Effector memory CD4-positive, alpha-beta T cell (primary cell): ENCODE measurements around the gene S100A14.

Source experiments
- DNase-seq, 3 donors: peaks; one replicate each; pipeline ENCODE4 v3.0.0-alpha.2; 2020
- H3K27ac ChIP-seq: 2 replicates; pipeline ENCODE4 v1.7.0; 2013; ENCODE audit warnings: mild to moderate bottlenecking, low read length, moderate library complexity; ENCODE audit not compliant: insufficient read depth, poor library complexity, severe bottlenecking
- H3K27me3 ChIP-seq: replicated peaks from 2 replicates; pipeline ENCODE4 v1.7.0; 2013; ENCODE audit warnings: mild to moderate bottlenecking, low read length; ENCODE audit not compliant: insufficient read depth, control insufficient read depth, poor library complexity, severe bottlenecking
- H3K36me3 ChIP-seq: 2 replicates; pipeline ENCODE4 v1.7.0; 2013; ENCODE audit warnings: mild to moderate bottlenecking, low read length, moderate library complexity; ENCODE audit not compliant: control insufficient read depth, insufficient read depth
- H3K4me1 ChIP-seq: 2 replicates; pipeline ENCODE4 v1.7.0; 2013; ENCODE audit warnings: low read length, mild to moderate bottlenecking; ENCODE audit not compliant: control insufficient read depth, insufficient read depth, poor library complexity, severe bottlenecking
- H3K4me3 ChIP-seq: 2 replicates; pipeline ENCODE4 v1.7.0; 2013; ENCODE audit warnings: low read length, low read depth, mild to moderate bottlenecking; ENCODE audit not compliant: insufficient read depth, poor library complexity, severe bottlenecking
- H3K9me3 ChIP-seq: 2 replicates; pipeline ENCODE4 v1.7.0; 2013; ENCODE audit warnings: mild to moderate bottlenecking, low read length, moderate library complexity; ENCODE audit not compliant: control insufficient read depth
- total RNA-seq, 3 donors: gene quantifications; one replicate each; lab custom pipeline; 2026; lab: John Stamatoyannopoulos, UW

S100A14 gene
- total RNA-seq, result 0 reads per million in 3 donors

DNA sequence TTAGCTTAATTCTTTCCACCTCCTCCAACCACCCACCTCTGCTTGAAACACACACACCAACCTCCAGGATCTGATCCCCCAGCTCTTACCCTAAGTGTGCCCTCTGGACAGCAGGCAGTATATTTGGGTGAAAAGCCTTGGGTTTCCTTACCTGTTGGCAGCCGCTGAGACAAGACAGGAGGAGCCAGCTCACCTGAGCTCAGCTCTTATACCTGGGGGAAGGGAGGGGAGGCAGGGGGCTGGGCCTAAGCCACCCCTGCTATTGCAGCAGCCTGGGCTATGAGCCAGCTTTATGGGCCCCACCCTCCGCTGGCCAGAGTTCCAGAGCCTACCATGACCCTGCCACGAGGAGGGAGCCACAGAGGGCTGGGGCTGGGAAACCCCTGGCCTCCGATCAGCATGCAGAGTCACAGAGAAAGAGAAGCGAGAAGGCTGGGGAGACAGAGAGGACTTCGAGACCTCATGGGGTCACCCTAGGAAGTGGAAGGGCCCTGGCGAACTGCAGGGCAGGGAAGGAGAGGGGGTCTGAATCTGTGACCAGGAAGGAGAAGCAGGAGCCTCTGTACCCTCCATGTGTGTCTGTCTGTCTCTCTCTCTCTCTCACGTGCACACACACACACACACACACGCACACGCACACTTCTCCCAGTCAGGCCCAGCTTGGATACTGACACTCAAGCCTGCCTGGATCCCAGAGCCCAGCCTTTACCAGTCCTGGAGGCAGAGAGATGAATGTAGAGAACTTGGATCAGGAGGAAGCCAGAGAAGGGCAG is at the start of gene S100A14:
TSS of gene S100A14 (minus strand) at position 182 of the 773 bp plus-strand sequence. CDS start 467 bp downstream, outside the sequence.
- no peak within 1 kb of the TSS for H3K27ac ChIP-seq
- no peaks in the 10 kb centered on the region for H3K36me3 ChIP-seq
- no peaks in the 10 kb centered on the region for H3K4me1 ChIP-seq
- no peaks in the 10 kb centered on the region for H3K9me3 ChIP-seq
- no peaks in the 10 kb centered on the region for H3K27me3 ChIP-seq
- no peak within 1 kb of the TSS for H3K4me3 ChIP-seq
- DNase-seq, result no peak

DNA sequence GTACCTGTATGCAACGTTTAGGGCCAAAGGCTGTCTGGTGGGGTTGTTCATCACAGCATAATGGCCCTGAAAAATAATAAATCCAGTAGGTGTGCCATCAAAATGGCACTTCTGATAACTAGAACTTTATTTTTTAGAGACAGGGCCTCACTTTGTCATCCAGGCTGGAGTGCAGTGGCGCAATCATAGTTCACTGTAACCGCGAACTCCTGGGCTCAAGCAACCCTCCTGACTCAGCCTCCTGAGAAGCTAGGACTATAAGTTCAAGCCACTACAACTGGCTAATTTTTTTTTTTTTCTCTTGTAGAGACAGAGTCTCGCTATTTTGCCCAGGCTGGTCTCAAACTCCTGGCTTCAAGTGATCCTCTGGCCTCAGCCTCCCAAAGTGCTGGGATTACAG is 47.1 kb upstream of the S100A14 start:
- peaks cover 11% of the 10 kb centered on the region for H3K4me1 ChIP-seq
- no peak overlapping the region for H3K27ac ChIP-seq
- H3K9me3 ChIP-seq, result no peaks in the 10 kb centered on the region
- H3K27me3 ChIP-seq, result no peaks in the 10 kb centered on the region
- peaks cover 72% of the 10 kb centered on the region for H3K36me3 ChIP-seq
- DNase-seq, result no peak
- H3K4me3 ChIP-seq, result no peak overlapping the region

DNA sequence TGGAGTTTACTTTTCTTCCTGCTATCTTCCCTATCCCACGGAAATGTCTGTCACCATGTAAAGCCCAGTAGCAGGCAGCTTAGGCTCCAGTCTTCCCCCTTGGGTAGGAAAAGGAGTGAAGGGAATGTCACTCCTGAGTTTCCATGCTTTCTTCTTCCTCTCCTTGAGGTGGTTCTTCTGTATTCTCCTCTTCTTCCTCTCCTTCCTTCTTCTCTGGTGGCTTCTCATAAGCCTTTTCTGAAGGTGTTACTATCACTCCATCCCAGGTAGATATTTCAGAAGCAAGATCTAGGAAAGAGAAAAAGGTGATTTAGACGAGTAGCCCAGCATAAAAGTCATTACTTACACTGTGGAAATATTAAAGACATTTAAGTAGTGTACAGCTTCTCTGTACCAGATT is 46.1 kb upstream of the S100A14 start:
- no peak for DNase-seq
- Histone ChIP-seq H3K4me3 (no peak overlapping the region), H3K27ac (no peak overlapping the region), H3K36me3 (peaks cover 63% of the 10 kb centered on the region), H3K27me3 (no peaks in the 10 kb centered on the region), H3K4me1 (peaks cover 11% of the 10 kb centered on the region), H3K9me3 (no peaks in the 10 kb centered on the region)

DNA sequence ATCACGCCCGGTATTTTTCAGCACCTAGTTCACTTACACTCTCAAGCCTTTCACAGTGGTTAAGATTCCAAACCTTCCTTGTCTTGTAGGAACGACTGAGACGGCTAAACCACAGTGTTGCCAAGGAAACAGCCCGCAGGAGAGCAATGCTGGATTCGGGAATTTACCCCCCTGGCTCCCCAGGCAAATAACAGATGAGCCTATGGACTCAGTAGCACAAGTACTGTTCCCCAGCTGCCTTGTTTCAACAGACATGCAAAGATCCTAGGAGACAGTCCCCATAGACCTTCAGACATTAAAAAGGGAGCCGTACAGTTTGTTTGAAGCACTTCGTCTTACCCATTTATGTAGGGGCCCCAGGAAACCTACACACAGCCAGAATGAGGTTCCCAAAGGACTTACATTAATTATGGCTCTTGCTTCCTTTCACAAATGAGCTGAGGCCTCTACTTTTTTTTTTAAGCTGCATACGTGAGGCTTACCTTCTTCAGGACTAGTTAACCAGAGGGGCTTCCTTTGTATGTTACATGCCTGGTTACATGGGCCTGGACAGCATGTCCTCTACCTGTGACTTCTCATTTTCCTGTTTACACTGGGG is 45.1 kb upstream of the S100A14 start:
- peaks cover 11% of the 10 kb centered on the region for H3K4me1 ChIP-seq
- H3K9me3 ChIP-seq, result no peaks in the 10 kb centered on the region
- no peak overlapping the region for H3K4me3 ChIP-seq
- no peak overlapping the region for H3K27ac ChIP-seq
- no peaks in the 10 kb centered on the region for H3K27me3 ChIP-seq
- H3K36me3 ChIP-seq, result peaks cover 52% of the 10 kb centered on the region
- DNase-seq, result no peak

DNA sequence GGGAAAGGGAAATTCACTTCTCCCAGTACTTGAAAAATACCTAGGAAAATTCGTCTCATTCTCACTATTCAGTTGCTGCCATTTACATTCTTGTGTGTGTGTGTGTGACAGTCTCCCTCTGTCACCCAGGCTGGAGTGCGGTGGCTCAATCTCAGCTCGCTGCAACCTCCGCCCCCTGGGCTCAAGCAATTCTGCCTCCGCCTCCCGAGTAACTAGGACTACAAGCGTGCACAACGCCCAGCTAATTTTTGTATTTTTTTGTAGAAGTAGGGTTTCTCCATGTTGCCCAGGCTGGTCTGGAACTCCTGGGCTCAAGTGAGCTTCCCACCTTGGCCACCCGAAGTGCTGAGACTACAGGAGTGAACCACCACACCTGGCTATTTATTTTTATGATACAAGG is 43.5 kb upstream of the S100A14 start:
- Histone ChIP-seq H3K9me3 (no peaks in the 10 kb centered on the region), H3K4me3 (peak overlapping the region; percentile 93), H3K4me1 (peaks cover 11% of the 10 kb centered on the region), H3K27me3 (no peaks in the 10 kb centered on the region), H3K27ac (peak overlapping the region; percentile 5), H3K36me3 (peaks cover 37% of the 10 kb centered on the region)
- no peak for DNase-seq

DNA sequence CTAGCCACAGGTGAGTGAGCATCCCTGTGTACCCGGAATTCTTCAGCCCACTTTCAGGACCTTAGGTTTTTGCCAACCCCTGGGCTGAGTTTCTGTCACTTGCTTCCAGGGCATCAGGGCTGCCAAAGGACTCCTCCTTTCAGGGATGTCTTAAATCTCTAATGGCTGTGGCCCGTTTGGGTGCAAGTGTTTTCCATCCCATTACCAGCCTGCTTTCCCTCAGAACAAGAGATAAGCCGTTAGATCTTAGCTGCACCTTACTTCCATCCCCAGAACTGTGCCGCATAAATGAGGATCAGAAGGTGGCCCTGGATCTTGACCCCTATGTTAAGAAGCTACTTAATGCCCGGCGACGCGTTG is 43.0 kb upstream of the S100A14 start:
- Histone ChIP-seq H3K27ac (peak overlapping the region; percentile 87), H3K4me3 (peak overlapping the region; percentile 93), H3K36me3 (peaks cover 32% of the 10 kb centered on the region), H3K4me1 (peaks cover 11% of the 10 kb centered on the region), H3K9me3 (no peaks in the 10 kb centered on the region), H3K27me3 (no peaks in the 10 kb centered on the region)
- no peak for DNase-seq

DNA sequence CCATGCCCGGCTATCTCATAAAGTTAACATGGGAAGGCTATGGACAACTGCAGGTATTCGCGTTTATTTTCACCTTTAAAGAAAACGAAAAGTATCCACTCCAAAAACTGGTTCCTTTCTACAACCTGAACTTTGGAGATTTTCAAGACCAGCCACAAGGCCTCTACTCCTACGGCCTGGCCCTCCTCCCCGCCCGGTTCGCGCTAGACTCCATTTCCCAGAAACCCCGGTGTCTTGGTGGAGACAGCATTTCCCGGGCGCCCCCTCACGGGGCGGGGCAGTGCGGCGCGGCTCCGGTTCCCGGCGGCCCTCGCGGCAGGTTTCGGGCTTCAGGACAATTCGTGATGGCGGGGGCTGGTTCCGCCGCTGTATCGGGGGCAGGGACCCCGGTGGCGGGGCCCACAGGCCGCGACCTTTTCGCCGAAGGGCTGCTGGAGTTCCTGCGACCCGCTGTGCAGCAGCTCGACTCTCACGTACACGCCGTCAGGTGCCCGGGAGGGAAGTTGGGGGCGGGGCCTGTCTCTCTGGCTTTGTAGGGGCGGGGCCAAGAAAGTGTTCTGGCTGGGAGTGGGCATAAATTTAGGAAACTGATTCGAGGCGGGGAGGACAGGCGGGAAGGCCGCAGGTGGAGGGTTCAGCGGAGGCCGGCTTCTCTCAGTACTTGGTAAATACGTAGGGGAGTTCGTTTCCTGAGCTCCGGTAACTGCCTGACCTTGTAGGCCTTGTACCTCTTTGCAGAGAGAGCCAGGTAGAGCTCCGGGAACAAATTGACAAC is 42.5 kb upstream of the S100A14 start, which contains the start of gene SNAPIN:
TSS of gene SNAPIN (plus strand) at position 304 of the 775 bp plus-strand sequence. CDS start at position 345, 41 bp downstream.
- no peaks in the 10 kb centered on the region for H3K27me3 ChIP-seq
- H3K9me3 ChIP-seq, result no peaks in the 10 kb centered on the region
- DNase-seq, result peak; percentile 70 to 81 (median 81)
- H3K4me3 ChIP-seq, result peak within 1 kb of the TSS; percentile 93
- H3K4me1 ChIP-seq, result peaks cover 11% of the 10 kb centered on the region
- H3K27ac ChIP-seq, result peak within 1 kb of the TSS; percentile 87
- H3K36me3 ChIP-seq, result peaks cover 26% of the 10 kb centered on the region

DNA sequence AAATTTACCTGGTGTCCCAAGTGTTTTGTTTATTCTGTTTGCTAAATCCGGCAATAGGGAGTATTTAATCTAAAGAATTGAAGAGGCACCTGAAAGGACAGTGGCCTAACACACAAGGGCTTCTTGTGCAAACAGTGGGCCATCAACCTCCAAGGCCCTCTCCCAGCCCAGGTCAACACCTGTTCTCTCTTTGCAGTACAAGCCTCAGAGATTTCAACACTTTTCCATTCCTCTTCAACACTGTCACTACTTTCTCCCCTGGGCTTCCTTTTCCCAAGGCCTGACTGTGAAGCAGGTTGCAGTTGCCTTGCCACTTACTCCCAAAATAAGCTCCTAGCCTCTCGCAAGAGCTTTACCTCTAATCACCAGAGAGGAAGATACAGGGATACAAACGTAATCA is 39.2 kb upstream of the S100A14 start:
- H3K36me3 ChIP-seq, result no peaks in the 10 kb centered on the region
- H3K27ac ChIP-seq, result no peak overlapping the region
- H3K27me3 ChIP-seq, result no peaks in the 10 kb centered on the region
- H3K9me3 ChIP-seq, result no peaks in the 10 kb centered on the region
- H3K4me3 ChIP-seq, result no peak overlapping the region
- H3K4me1 ChIP-seq, result peaks cover 11% of the 10 kb centered on the region
- no peak for DNase-seq

DNA sequence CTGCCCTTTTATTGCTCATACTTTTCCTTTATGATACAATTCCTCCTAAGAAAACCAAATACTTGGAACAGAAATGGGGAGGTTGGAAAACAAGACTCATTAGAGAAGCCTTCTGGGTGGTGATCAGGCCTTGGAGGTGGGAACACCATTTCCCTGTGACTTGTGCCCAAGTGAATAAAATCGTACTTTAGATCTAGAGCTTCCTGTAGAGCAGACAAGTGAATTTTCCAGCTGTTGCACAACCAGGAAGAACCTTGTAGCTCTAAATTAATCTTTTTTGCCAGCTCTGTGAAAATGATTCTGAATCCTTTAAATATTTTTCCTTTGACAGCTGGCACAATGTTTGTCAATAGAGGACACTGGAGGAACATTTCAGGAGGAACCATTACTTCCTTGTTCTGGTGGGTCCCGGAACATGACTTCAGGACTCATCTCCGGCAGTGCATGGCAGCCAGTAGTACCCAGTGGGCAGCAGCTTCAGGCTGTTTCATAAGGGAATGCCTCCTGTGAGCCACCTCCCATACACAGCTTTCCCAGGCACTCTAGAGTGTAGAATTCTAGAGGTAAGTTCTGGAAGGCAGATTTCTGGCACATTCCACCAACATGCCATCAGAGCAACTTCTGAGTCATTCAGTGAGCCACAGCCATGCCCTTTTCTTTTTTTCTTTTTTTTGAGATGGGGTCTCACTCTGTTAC is 36.8 kb upstream of the S100A14 start:
- peaks cover 4% of the 10 kb centered on the region for H3K4me1 ChIP-seq
- no peaks in the 10 kb centered on the region for H3K9me3 ChIP-seq
- no peaks in the 10 kb centered on the region for H3K36me3 ChIP-seq
- no peak overlapping the region for H3K4me3 ChIP-seq
- H3K27ac ChIP-seq, result no peak overlapping the region
- no peak for DNase-seq
- H3K27me3 ChIP-seq, result no peaks in the 10 kb centered on the region
